Stimulated activated CD4-positive, alpha-beta T cell treated with anti-CD3 and anti-CD28 coated beads, Interleukin-4, amount 100 ng/mL, for 48 hours (primary cell): ENCODE measurements around the gene SIPA1L3.

Source experiments
- DNase-seq, 2 donors: peaks; one replicate each; pipeline ENCODE4 v3.0.0-alpha.2; 2020; ENCODE audit warnings: low read depth in 2 of 2

The SIPA1L3 gene

GRCh38 chr19:37942516-37942902, 35.5 kb downstream of the SIPA1L3 start:
- DNase-seq: no peak

- DNase-seq: no peak
Observed at GRCh38 chr19:37943480-37943879, 36.5 kb downstream of the SIPA1L3 start.

GRCh38 chr19:37946132-37946531, 39.1 kb downstream of the SIPA1L3 start:
- DNase-seq: no peak

- DNase-seq: no peak
Observed at GRCh38 chr19:37947778-37948177, 40.8 kb downstream of the SIPA1L3 start.

GRCh38 chr19:37948362-37948761, 41.4 kb downstream of the SIPA1L3 start:
- DNase-seq: no peak

GRCh38 chr19:37950471-37951175, 43.6 kb downstream of the SIPA1L3 start:
- DNase-seq: no peak

- no peak for DNase-seq
Observed at GRCh38 chr19:37951816-37952210, 44.8 kb downstream of the SIPA1L3 start.

- no peak for DNase-seq
Observed at GRCh38 chr19:37953171-37953917, 46.3 kb downstream of the SIPA1L3 start.

- DNase-seq: no peak
Observed at GRCh38 chr19:37953918-37954303, 46.9 kb downstream of the SIPA1L3 start.

GRCh38 chr19:37954421-37954874, 47.4 kb downstream of the SIPA1L3 start:
- no peak for DNase-seq

GRCh38 chr19:37955986-37956385, 49.0 kb downstream of the SIPA1L3 start:
- no peak for DNase-seq

- no peak for DNase-seq
Observed at GRCh38 chr19:37957176-37957575, 50.2 kb downstream of the SIPA1L3 start.

GRCh38 chr19:37959665-37960114, 52.7 kb downstream of the SIPA1L3 start:
- DNase-seq: no peak

GRCh38 chr19:37961198-37961597, 54.2 kb downstream of the SIPA1L3 start:
- no peak for DNase-seq

- no peak for DNase-seq
Observed at GRCh38 chr19:37963190-37963936, 56.4 kb downstream of the SIPA1L3 start.

- no peak for DNase-seq
Observed at GRCh38 chr19:37964109-37964508, 57.1 kb downstream of the SIPA1L3 start.

GRCh38 chr19:37966211-37966661, 59.2 kb downstream of the SIPA1L3 start:
- DNase-seq: no peak

- no peak for DNase-seq
Observed at GRCh38 chr19:37966662-37967231, 59.7 kb downstream of the SIPA1L3 start.

- DNase-seq: no peak
Observed at GRCh38 chr19:37969695-37970094, 62.7 kb downstream of the SIPA1L3 start.

GRCh38 chr19:37970699-37971098, 63.7 kb downstream of the SIPA1L3 start:
- DNase-seq: no peak

- no peak for DNase-seq
Observed at GRCh38 chr19:37972803-37973202, 65.8 kb downstream of the SIPA1L3 start.

- DNase-seq: no peak
Observed at GRCh38 chr19:37973666-37974065, 66.7 kb downstream of the SIPA1L3 start.
